HEK293 (cell line): ENCODE results near the gene MARCHF9.

Experiments used
- GLIS2 ChIP-seq: fragments of 450-650 bp; formaldehyde crosslinking; IDR thresholded peaks from 2 replicates; pipeline ENCODE4 v1.5.1; 2016; ENCODE audit warnings: missing biosample characterization, missing genetic modification characterization
- KLF8 ChIP-seq: fragments of 450-650 bp; formaldehyde crosslinking; IDR thresholded peaks from 2 replicates; pipeline ENCODE4 v1.5.1; 2016; ENCODE audit warnings: missing biosample characterization, missing genetic modification characterization
- MZF1 ChIP-seq: fragments of 450-650 bp; formaldehyde crosslinking; IDR thresholded peaks from 2 replicates; pipeline ENCODE4 v1.5.1; 2017; ENCODE audit warnings: missing biosample characterization, missing genetic modification characterization, borderline replicate concordance
- TRIM28 ChIP-seq: IDR thresholded peaks from 2 replicates; pipeline ENCODE4 v1.6.1; 2011; ENCODE audit warnings: low read length, control low read depth, borderline replicate concordance
- ZFP37 ChIP-seq: fragments of 450-650 bp; formaldehyde crosslinking; IDR thresholded peaks from 2 replicates; pipeline ENCODE4 v1.5.1; 2016; ENCODE audit warnings: missing biosample characterization, missing genetic modification characterization
- ZFP41 ChIP-seq: fragments of 450-650 bp; formaldehyde crosslinking; IDR thresholded peaks from 2 replicates; pipeline ENCODE4 v1.5.1; 2016; ENCODE audit warnings: missing biosample characterization, missing genetic modification characterization, borderline replicate concordance
- ZNF112 ChIP-seq: fragments of 450-650 bp; formaldehyde crosslinking; IDR thresholded peaks from 2 replicates; pipeline ENCODE4 v1.5.0; 2017; ENCODE audit warnings: missing biosample characterization, missing genetic modification characterization
- ZNF221 ChIP-seq: fragments of 450-650 bp; formaldehyde crosslinking; IDR thresholded peaks from 2 replicates; pipeline ENCODE4 v1.5.1; 2017; ENCODE audit warnings: missing biosample characterization, missing genetic modification characterization, borderline replicate concordance
- ZNF501 ChIP-seq: fragments of 450-650 bp; formaldehyde crosslinking; IDR thresholded peaks from 2 replicates; pipeline ENCODE4 v1.5.1; 2016; ENCODE audit warnings: missing biosample characterization, missing genetic modification characterization
- ZNF623 ChIP-seq: fragments of 450-650 bp; formaldehyde crosslinking; IDR thresholded peaks from 2 replicates; pipeline ENCODE4 v1.5.1; 2016; ENCODE audit warnings: missing biosample characterization, missing genetic modification characterization
- ZNF785 ChIP-seq: fragments of 450-650 bp; formaldehyde crosslinking; IDR thresholded peaks from 2 replicates; pipeline ENCODE4 v1.5.1; 2016; ENCODE audit warnings: missing biosample characterization, missing genetic modification characterization
- TF ChIP-seq, protein P1 (sequence below): fragments of 450-650 bp; formaldehyde crosslinking; conservative IDR thresholded peaks from 2 replicates; pipeline ENCODE4 v1.5.1; 2016; ENCODE audit warnings: low read depth, missing biosample characterization, missing genetic modification characterization
- TF ChIP-seq, protein P2 (sequence below): fragments of 450-650 bp; formaldehyde crosslinking; IDR thresholded peaks from 2 replicates; pipeline ENCODE4 v1.5.1; 2016; ENCODE audit warnings: missing biosample characterization, missing genetic modification characterization, borderline replicate concordance
- TF ChIP-seq, protein P3 (sequence below): fragments of 450-650 bp; formaldehyde crosslinking; IDR thresholded peaks from 2 replicates; pipeline ENCODE4 v1.5.1; 2016; ENCODE audit warnings: missing biosample characterization, missing genetic modification characterization
- TF ChIP-seq, protein P4 (sequence below): fragments of 450-650 bp; formaldehyde crosslinking; IDR thresholded peaks from 2 replicates; pipeline ENCODE4; 2016; ENCODE audit warnings: missing biosample characterization, missing genetic modification characterization
- TF ChIP-seq, protein P5 (sequence below): fragments of 450-650 bp; formaldehyde crosslinking; IDR thresholded peaks from 2 replicates; pipeline ENCODE4 v1.5.1; 2017; ENCODE audit warnings: missing biosample characterization, mild to moderate bottlenecking, missing genetic modification characterization, moderate library complexity
- TF ChIP-seq, protein P6 (sequence below): fragments of 450-650 bp; IDR thresholded peaks from 2 replicates; pipeline ENCODE4 v1.5.1; 2018; ENCODE audit warnings: missing biosample characterization, mild to moderate bottlenecking, missing genetic modification characterization
- TF ChIP-seq, protein P7 (sequence below): fragments of 450-650 bp; formaldehyde crosslinking; IDR thresholded peaks from 2 replicates; pipeline ENCODE4 v1.5.1; 2016; ENCODE audit warnings: missing biosample characterization, missing genetic modification characterization

The MARCHF9 gene

DNA sequence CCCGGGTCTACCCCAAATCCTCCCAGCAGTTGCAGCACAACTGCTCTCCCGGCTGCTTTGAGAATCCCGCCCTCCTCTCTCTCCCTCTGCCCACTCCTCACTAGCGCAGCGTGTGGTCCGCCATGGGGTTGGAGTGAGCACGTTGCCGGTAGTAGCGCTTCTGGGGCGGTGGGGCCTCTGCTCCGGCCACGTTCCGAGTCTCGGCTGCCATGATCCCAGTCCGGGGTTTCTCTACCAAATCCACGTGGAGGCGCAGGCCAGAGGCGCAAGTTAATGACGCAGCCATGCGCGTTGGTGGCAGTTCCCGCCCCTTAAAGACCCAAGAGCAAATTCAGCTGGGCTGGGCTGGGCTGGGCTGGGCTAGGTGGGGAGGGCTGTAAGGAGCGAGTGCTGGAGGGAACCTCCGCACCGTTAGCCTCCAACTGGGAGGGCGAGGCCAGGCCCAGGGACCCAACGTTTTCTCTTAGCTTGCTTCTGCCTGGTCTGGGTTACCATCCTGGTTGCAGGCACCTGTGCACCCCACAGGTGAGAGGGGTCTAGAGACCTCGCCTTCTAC is 17.0 kb downstream of the MARCHF9 start, which contains the start of gene METTL1 (continued):
- TF ChIP-seq, protein P1, sequence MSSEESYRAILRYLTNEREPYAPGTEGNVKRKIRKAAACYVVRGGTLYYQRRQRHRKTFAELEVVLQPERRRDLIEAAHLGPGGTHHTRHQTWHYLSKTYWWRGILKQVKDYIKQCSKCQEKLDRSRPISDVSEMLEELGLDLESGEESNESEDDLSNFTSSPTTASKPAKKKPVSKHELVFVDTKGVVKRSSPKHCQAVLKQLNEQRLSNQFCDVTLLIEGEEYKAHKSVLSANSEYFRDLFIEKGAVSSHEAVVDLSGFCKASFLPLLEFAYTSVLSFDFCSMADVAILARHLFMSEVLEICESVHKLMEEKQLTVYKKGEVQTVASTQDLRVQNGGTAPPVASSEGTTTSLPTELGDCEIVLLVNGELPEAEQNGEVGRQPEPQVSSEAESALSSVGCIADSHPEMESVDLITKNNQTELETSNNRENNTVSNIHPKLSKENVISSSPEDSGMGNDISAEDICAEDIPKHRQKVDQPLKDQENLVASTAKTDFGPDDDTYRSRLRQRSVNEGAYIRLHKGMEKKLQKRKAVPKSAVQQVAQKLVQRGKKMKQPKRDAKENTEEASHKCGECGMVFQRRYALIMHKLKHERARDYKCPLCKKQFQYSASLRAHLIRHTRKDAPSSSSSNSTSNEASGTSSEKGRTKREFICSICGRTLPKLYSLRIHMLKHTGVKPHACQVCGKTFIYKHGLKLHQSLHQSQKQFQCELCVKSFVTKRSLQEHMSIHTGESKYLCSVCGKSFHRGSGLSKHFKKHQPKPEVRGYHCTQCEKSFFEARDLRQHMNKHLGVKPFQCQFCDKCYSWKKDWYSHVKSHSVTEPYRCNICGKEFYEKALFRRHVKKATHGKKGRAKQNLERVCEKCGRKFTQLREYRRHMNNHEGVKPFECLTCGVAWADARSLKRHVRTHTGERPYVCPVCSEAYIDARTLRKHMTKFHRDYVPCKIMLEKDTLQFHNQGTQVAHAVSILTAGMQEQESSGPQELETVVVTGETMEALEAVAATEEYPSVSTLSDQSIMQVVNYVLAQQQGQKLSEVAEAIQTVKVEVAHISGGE = peak; percentile 38; the same call in 1 of the 2 replicates
- TF ChIP-seq, protein P2, sequence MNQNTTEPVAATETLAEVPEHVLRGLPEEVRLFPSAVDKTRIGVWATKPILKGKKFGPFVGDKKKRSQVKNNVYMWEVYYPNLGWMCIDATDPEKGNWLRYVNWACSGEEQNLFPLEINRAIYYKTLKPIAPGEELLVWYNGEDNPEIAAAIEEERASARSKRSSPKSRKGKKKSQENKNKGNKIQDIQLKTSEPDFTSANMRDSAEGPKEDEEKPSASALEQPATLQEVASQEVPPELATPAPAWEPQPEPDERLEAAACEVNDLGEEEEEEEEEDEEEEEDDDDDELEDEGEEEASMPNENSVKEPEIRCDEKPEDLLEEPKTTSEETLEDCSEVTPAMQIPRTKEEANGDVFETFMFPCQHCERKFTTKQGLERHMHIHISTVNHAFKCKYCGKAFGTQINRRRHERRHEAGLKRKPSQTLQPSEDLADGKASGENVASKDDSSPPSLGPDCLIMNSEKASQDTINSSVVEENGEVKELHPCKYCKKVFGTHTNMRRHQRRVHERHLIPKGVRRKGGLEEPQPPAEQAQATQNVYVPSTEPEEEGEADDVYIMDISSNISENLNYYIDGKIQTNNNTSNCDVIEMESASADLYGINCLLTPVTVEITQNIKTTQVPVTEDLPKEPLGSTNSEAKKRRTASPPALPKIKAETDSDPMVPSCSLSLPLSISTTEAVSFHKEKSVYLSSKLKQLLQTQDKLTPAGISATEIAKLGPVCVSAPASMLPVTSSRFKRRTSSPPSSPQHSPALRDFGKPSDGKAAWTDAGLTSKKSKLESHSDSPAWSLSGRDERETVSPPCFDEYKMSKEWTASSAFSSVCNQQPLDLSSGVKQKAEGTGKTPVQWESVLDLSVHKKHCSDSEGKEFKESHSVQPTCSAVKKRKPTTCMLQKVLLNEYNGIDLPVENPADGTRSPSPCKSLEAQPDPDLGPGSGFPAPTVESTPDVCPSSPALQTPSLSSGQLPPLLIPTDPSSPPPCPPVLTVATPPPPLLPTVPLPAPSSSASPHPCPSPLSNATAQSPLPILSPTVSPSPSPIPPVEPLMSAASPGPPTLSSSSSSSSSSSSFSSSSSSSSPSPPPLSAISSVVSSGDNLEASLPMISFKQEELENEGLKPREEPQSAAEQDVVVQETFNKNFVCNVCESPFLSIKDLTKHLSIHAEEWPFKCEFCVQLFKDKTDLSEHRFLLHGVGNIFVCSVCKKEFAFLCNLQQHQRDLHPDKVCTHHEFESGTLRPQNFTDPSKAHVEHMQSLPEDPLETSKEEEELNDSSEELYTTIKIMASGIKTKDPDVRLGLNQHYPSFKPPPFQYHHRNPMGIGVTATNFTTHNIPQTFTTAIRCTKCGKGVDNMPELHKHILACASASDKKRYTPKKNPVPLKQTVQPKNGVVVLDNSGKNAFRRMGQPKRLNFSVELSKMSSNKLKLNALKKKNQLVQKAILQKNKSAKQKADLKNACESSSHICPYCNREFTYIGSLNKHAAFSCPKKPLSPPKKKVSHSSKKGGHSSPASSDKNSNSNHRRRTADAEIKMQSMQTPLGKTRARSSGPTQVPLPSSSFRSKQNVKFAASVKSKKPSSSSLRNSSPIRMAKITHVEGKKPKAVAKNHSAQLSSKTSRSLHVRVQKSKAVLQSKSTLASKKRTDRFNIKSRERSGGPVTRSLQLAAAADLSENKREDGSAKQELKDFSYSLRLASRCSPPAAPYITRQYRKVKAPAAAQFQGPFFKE (tag by site-specific recombination) = no peak
- TF ChIP-seq TRIM28 = peak; percentile 75; the same call in 1 of the 2 replicates
- TF ChIP-seq, protein P3, sequence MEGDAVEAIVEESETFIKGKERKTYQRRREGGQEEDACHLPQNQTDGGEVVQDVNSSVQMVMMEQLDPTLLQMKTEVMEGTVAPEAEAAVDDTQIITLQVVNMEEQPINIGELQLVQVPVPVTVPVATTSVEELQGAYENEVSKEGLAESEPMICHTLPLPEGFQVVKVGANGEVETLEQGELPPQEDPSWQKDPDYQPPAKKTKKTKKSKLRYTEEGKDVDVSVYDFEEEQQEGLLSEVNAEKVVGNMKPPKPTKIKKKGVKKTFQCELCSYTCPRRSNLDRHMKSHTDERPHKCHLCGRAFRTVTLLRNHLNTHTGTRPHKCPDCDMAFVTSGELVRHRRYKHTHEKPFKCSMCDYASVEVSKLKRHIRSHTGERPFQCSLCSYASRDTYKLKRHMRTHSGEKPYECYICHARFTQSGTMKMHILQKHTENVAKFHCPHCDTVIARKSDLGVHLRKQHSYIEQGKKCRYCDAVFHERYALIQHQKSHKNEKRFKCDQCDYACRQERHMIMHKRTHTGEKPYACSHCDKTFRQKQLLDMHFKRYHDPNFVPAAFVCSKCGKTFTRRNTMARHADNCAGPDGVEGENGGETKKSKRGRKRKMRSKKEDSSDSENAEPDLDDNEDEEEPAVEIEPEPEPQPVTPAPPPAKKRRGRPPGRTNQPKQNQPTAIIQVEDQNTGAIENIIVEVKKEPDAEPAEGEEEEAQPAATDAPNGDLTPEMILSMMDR (tag by site-specific recombination) = peak; percentile 66; the same call in 1 of the 2 replicates
- TF ChIP-seq GLIS2 (tag by site-specific recombination) = peak; percentile 77
- TF ChIP-seq, protein P4, sequence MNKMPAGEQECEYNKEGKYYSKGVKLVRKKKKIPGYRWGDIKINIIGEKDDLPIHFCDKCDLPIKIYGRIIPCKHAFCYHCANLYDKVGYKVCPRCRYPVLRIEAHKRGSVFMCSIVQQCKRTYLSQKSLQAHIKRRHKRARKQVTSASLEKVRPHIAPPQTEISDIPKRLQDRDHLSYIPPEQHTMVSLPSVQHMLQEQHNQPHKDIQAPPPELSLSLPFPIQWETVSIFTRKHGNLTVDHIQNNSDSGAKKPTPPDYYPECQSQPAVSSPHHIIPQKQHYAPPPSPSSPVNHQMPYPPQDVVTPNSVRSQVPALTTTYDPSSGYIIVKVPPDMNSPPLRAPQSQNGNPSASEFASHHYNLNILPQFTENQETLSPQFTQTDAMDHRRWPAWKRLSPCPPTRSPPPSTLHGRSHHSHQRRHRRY = no peak
- no peak for TF ChIP-seq ZNF785 (tag by site-specific recombination)
- no peak for TF ChIP-seq ZFP41 (tag by site-specific recombination)
- 0 out of 2 replicates have a peak, but pooled peaks have one; percentile 12 for TF ChIP-seq MZF1 (tag by site-specific recombination)
- TF ChIP-seq ZFP37 (tag by site-specific recombination) = peak; percentile 74
- TF ChIP-seq ZNF221 (tag by site-specific recombination) = no peak
- TF ChIP-seq, protein P5, sequence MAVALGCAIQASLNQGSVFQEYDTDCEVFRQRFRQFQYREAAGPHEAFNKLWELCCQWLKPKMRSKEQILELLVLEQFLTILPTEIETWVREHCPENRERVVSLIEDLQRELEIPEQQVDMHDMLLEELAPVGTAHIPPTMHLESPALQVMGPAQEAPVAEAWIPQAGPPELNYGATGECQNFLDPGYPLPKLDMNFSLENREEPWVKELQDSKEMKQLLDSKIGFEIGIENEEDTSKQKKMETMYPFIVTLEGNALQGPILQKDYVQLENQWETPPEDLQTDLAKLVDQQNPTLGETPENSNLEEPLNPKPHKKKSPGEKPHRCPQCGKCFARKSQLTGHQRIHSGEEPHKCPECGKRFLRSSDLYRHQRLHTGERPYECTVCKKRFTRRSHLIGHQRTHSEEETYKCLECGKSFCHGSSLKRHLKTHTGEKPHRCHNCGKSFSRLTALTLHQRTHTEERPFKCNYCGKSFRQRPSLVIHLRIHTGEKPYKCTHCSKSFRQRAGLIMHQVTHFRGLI = peak; percentile 97
- TF ChIP-seq, protein P6, sequence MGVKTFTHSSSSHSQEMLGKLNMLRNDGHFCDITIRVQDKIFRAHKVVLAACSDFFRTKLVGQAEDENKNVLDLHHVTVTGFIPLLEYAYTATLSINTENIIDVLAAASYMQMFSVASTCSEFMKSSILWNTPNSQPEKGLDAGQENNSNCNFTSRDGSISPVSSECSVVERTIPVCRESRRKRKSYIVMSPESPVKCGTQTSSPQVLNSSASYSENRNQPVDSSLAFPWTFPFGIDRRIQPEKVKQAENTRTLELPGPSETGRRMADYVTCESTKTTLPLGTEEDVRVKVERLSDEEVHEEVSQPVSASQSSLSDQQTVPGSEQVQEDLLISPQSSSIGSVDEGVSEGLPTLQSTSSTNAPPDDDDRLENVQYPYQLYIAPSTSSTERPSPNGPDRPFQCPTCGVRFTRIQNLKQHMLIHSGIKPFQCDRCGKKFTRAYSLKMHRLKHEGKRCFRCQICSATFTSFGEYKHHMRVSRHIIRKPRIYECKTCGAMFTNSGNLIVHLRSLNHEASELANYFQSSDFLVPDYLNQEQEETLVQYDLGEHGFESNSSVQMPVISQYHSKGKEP (tag by site-specific recombination) = peak; percentile 35; the same call in 1 of the 2 replicates
- no peak for TF ChIP-seq ZNF623 (tag by site-specific recombination)
- peak; percentile 89 for TF ChIP-seq KLF8
- TF ChIP-seq, protein P7, sequence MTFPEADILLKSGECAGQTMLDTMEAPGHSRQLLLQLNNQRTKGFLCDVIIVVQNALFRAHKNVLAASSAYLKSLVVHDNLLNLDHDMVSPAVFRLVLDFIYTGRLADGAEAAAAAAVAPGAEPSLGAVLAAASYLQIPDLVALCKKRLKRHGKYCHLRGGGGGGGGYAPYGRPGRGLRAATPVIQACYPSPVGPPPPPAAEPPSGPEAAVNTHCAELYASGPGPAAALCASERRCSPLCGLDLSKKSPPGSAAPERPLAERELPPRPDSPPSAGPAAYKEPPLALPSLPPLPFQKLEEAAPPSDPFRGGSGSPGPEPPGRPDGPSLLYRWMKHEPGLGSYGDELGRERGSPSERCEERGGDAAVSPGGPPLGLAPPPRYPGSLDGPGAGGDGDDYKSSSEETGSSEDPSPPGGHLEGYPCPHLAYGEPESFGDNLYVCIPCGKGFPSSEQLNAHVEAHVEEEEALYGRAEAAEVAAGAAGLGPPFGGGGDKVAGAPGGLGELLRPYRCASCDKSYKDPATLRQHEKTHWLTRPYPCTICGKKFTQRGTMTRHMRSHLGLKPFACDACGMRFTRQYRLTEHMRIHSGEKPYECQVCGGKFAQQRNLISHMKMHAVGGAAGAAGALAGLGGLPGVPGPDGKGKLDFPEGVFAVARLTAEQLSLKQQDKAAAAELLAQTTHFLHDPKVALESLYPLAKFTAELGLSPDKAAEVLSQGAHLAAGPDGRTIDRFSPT (tag by site-specific recombination) = peak; percentile 70; the same call in 1 of the 2 replicates
- peak; percentile 99 for TF ChIP-seq ZNF501 (tag by site-specific recombination)
- TF ChIP-seq ZNF112 (tag by site-specific recombination) = no peak
